GM23248 (cell line): ENCODE measurements around the gene HDAC4. TPM values are rescaled to one million over a fixed set of nuclear protein-coding genes. Genes with fewer than 3 reads are reported as not detected.

Source experiments
- DNase-seq: peaks from one replicate; pipeline ENCODE4 v3.0.0-alpha.2; 2015
- H2AFZ ChIP-seq: fragments of 200-600 bp; sonication (generic); 2 replicates; pipeline ENCODE4 v1.6.1; 2016; ENCODE audit warnings: antibody characterized with exemption
- H3F3A ChIP-seq: fragments of 200-600 bp; sonication (generic); 2 replicates; pipeline ENCODE4 v1.6.1; 2016; ENCODE audit warnings: mild to moderate bottlenecking, antibody characterized with exemption, mixed run types; ENCODE audit not compliant: insufficient read depth
- H3K27ac ChIP-seq: fragments of 200-600 bp; sonication (generic); 2 replicates; pipeline ENCODE4 v1.5.1; 2016; ENCODE audit warnings: mild to moderate bottlenecking
- H3K27me3 ChIP-seq: fragments of 200-600 bp; sonication (generic); replicated peaks from 2 replicates; pipeline ENCODE4 v1.6.1; 2016; ENCODE audit warnings: mild to moderate bottlenecking; ENCODE audit not compliant: insufficient read depth
- H3K36me3 ChIP-seq: fragments of 200-600 bp; sonication (generic); 2 replicates; pipeline ENCODE4 v1.6.1; 2016; ENCODE audit warnings: low read depth, mild to moderate bottlenecking
- H3K4me1 ChIP-seq: fragments of 200-600 bp; sonication (generic); 2 replicates; pipeline ENCODE4 v1.6.1; 2016; ENCODE audit warnings: mild to moderate bottlenecking; ENCODE audit not compliant: insufficient read depth
- H3K4me2 ChIP-seq: fragments of 200-600 bp; sonication (generic); one replicate; pipeline ENCODE4 v1.6.1; 2016; ENCODE audit warnings: mild to moderate bottlenecking; ENCODE audit not compliant: unreplicated experiment
- H3K4me3 ChIP-seq: fragments of 200-600 bp; sonication (generic); 2 replicates; pipeline ENCODE4 v1.5.1; 2016; ENCODE audit warnings: mild to moderate bottlenecking
- H3K79me2 ChIP-seq: fragments of 200-600 bp; sonication (generic); 2 replicates; pipeline ENCODE4 v1.6.1; 2016; ENCODE audit warnings: mild to moderate bottlenecking; ENCODE audit not compliant: insufficient read depth
- H3K9ac ChIP-seq: fragments of 200-600 bp; sonication (generic); 2 replicates; pipeline ENCODE4 v1.6.1; 2016; ENCODE audit warnings: mild to moderate bottlenecking
- H3K9me2 ChIP-seq: fragments of 200-600 bp; sonication (generic); 2 replicates; pipeline ENCODE4 v1.6.1; 2016; ENCODE audit warnings: mixed run types, mild to moderate bottlenecking, moderate library complexity; ENCODE audit not compliant: insufficient read depth
- H3K9me3 ChIP-seq: fragments of 200-600 bp; sonication (generic); one replicate; pipeline ENCODE4 v1.6.1; 2017; ENCODE audit warnings: low read depth
- H4K20me1 ChIP-seq: fragments of 200-600 bp; sonication (generic); 2 replicates; pipeline ENCODE4 v1.6.0; 2016; ENCODE audit not compliant: insufficient read depth
- EZH2 ChIP-seq: fragments of 200-600 bp; sonication (generic); IDR thresholded peaks from 2 replicates; pipeline ENCODE4 v1.6.1; 2018; ENCODE audit warnings: antibody characterized with exemption, mild to moderate bottlenecking; ENCODE audit not compliant: insufficient read depth, poor library complexity, severe bottlenecking
- EZH2phosphoT487 ChIP-seq: fragments of 200-600 bp; sonication (generic); IDR thresholded peaks from 2 replicates; pipeline ENCODE4 v1.6.1; 2018; ENCODE audit warnings: antibody characterized with exemption, moderate library complexity, mild to moderate bottlenecking, low read depth; ENCODE audit not compliant: insufficient read depth
- WGBS, 2 experiments: methylation state at CpG; one replicate each; pipeline ENCODE4 v1.1.6; 2015 to 2017; ENCODE audit warnings: low lambda C conversion rate in 2 of 2, low coverage in 1 of 2; ENCODE audit errors: missing lambda C conversion rate in 2 of 2; 5-methylcytosine and 5-hydroxymethylcytosine counted together
- in situ Hi-C: fragments of 300-500 bp; cut with MboI; formaldehyde crosslinking; loops from 2 replicates; pipeline ENCODE4 v1.15.0; 2020
- polyA plus RNA-seq: library from polyadenylated mRNA; unstranded; fragments of >200 nt; fragmentation: Nextera tagmentation; extraction: Ambion mirVana; gene quantifications from 2 replicates; pipeline ENCODE4 v1.2.1, GENCODE V29; 2016
- total RNA-seq: library from RNA; depleted of rRNA; stranded (reverse); fragments of >200 nt; shearing (Covaris generic); gene quantifications from 2 replicates; pipeline ENCODE4 v1.2.3, GENCODE V29; 2014

Gene HDAC4
- total and polyA plus RNA-seq, 2 experiments from 2014 or later, result 2.1 to 6.3 TPM

GRCh38 chr2:239351687-239352086 is 49.1 kb downstream of the HDAC4 start:
- Histone ChIP-seq H3F3A (0 out of 2 replicates have a peak, but pooled peaks cover 5% of the 10 kb centered on the region), H3K4me1 (peaks cover 9% of the 10 kb centered on the region), H3K9me3 (no peaks in the 10 kb centered on the region), H3K9ac (no peak overlapping the region), H3K79me2 (peaks cover 5% of the 10 kb centered on the region; the same call in 1 of the 2 replicates), H4K20me1 (no peaks in the 10 kb centered on the region), H3K36me3 (no peaks in the 10 kb centered on the region), H3K4me3 (no peak overlapping the region), H3K4me2 (no peak overlapping the region), H3K9me2 (no peaks in the 10 kb centered on the region), H3K27me3 (no peaks in the 10 kb centered on the region), H2AFZ (no peak overlapping the region), H3K27ac (no peak overlapping the region)
- TF ChIP-seq EZH2phosphoT487 (no peak), EZH2 (no peak)
- 97 to 99% methylated on average over 12 to 14 of the region's 14 CpGs for WGBS, 2 experiments
- in situ Hi-C loops, result no loop called here
- DNase-seq, result no peak

GRCh38 chr2:239349453-239350135 is 51.2 kb downstream of the HDAC4 start:
- no peaks in the 10 kb centered on the region for H3K36me3 ChIP-seq
- H3K27ac ChIP-seq, result no peak overlapping the region
- H3K9ac ChIP-seq, result no peak overlapping the region
- 0 out of 2 replicates have a peak, but pooled peaks cover 10% of the 10 kb centered on the region for H3K79me2 ChIP-seq
- no peak for DNase-seq
- no peak overlapping the region for H3K4me3 ChIP-seq
- WGBS, 2 experiments, result 91 to 94% methylated on average over 24 to 25 of the region's 25 CpGs
- no peaks in the 10 kb centered on the region for H3K9me2 ChIP-seq
- H3K4me2 ChIP-seq, result no peak overlapping the region
- H2AFZ ChIP-seq, result no peak overlapping the region
- TF ChIP-seq EZH2phosphoT487, result no peak
- no peak for TF ChIP-seq EZH2
- H3K27me3 ChIP-seq, result no peaks in the 10 kb centered on the region
- in situ Hi-C loops, result no loop called here
- no peaks in the 10 kb centered on the region for H4K20me1 ChIP-seq
- no peaks in the 10 kb centered on the region for H3K9me3 ChIP-seq
- H3K4me1 ChIP-seq, result no peaks in the 10 kb centered on the region
- H3F3A ChIP-seq, result 0 out of 2 replicates have a peak, but pooled peaks cover 1% of the 10 kb centered on the region

GRCh38 chr2:239348563-239349452 is 52.0 kb downstream of the HDAC4 start:
- Histone ChIP-seq H3K9me2 (no peaks in the 10 kb centered on the region), H3K27me3 (no peaks in the 10 kb centered on the region), H2AFZ (no peak overlapping the region), H3F3A (no peaks in the 10 kb centered on the region), H3K27ac (no peak overlapping the region), H4K20me1 (no peaks in the 10 kb centered on the region), H3K4me2 (no peak overlapping the region), H3K79me2 (0 out of 2 replicates have a peak, but pooled peaks cover 10% of the 10 kb centered on the region), H3K4me1 (no peaks in the 10 kb centered on the region), H3K4me3 (no peak overlapping the region), H3K9ac (no peak overlapping the region), H3K36me3 (no peaks in the 10 kb centered on the region), H3K9me3 (no peaks in the 10 kb centered on the region)
- TF ChIP-seq EZH2 (no peak), EZH2phosphoT487 (no peak)
- WGBS, 2 experiments, result 77 to 80% methylated on average over 29 of the region's 29 CpGs
- DNase-seq, result no peak
- in situ Hi-C loops, result no loop called here

GRCh38 chr2:239346676-239347075 is 54.1 kb downstream of the HDAC4 start:
- no peak for TF ChIP-seq EZH2
- H3K27me3 ChIP-seq, result no peaks in the 10 kb centered on the region
- in situ Hi-C loops, result no loop called here
- H3K36me3 ChIP-seq, result no peaks in the 10 kb centered on the region
- H3K79me2 ChIP-seq, result peaks cover 18% of the 10 kb centered on the region
- H3K4me2 ChIP-seq, result no peak overlapping the region
- no peak overlapping the region for H3K9ac ChIP-seq
- no peaks in the 10 kb centered on the region for H4K20me1 ChIP-seq
- no peak overlapping the region for H2AFZ ChIP-seq
- no peak overlapping the region for H3K27ac ChIP-seq
- H3K9me3 ChIP-seq, result no peaks in the 10 kb centered on the region
- H3K4me3 ChIP-seq, result no peak overlapping the region
- 87 to 89% methylated on average over 4 of the region's 4 CpGs for WGBS, 2 experiments
- no peak for DNase-seq
- H3F3A ChIP-seq, result no peaks in the 10 kb centered on the region
- no peaks in the 10 kb centered on the region for H3K4me1 ChIP-seq
- no peaks in the 10 kb centered on the region for H3K9me2 ChIP-seq
